GM21737 (cell line): ENCODE measurements around the gene JARID2.

Source experiments
- ATAC-seq: cut with Tn5 transposase; IDR thresholded peaks from one replicate; pipeline ENCODE4 v1.9.1; 2021; ENCODE audit warnings: mild to moderate bottlenecking, moderate library complexity; ENCODE audit not compliant: unreplicated experiment

Gene JARID2

DNA sequence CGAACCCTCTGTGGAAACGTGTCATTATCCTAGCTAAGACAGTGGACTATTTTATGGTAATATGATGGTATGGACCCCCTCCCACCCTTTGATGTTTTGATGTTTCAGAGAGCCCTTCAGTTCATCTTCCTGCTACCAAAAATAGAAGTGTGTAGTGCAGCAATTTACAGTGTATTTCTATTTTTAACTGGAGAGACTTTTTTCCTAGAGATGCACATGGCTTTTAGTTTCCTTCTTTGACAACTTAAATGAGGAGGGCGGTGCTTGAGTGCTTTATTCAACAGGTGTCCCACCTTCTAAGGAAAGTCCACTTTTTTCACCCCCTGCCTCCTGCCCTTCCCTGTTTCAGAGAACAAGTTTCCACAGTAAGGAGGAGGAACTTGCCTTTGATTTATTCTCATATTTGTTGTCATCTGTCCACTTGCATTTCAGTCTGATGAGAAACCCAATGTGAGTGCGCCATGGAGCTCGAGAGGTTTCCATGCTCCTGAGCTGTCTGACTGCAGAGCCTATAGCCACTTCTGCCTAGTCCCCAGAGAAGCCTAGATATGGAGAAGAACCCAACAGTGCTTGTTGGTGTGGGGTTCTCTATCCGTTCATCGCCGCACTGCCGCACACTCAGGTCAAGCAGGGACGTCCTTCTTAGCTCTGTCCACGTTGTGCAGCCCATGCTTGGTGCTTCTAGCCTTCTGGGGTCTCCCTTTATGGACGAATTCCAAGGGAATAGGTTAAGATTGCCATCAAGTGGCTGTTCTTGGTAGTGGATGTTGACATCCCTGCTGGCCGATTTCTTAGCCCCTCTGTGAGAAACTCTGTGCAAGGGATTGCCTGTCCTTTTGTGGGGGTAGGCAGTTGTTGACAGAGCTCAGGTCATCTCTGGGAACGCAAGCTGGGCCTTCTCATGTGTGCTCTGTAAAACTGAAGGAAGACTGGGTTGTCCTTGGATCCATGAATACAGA, 144.2 kb downstream of the JARID2 start:
- peak; percentile 42 for ATAC-seq

DNA sequence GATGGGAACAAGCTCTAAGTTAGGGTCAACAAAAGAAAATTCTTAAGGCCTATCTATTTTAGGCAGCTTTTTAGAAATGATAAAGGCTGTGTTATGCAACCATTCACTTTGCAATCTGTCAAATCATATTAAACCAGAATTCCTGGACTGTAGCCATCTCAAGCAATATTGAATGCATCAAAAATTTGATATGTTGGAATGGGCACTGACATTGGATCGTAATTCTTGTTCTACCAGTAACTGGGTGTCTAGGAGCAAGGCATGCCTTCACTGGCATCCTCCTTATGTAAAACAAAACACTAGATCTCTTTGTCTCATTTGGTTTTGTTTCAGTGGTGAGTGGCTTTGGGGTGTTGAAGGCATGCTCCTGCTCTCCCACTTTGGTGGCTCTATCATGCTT, 145.6 kb downstream of the JARID2 start:
- ATAC-seq, result no peak

DNA sequence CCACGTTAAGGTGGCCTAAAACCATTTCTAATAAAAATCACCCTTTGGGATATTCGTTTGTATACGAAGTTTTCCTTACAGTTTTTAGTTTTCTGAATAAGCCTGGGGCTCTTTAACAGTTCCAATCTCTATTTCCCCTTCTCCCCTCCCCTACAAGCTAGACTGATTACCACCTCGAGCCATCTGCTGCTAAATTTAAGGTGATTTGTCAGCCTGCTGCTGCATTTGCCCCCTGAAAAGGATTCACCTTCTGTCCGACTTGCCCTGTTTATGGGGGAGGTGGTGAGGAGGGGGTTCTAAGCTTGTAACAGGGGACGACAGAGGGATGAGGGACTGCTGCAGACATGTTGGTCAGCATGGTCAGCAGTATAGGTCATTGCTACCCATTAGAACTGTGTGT, 146.3 kb downstream of the JARID2 start:
- ATAC-seq, result no peak

DNA sequence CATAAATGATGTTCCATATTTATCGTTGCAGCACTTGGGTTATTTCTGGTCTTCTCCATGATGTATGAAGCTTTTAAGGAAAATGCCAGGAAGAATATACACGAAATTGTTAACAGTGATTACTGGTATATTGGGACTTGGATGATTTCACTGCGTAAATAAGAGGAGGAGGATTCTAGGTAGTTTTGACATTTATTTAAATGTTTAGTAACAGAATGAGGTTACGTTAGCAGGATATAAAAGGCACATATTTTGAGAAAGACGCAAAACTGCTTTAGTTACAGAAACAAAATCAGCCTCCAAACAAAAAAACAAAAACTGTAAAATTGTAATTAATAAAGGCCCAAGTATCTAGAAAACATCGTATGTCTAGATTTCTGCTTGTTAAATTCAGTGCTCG, 147.7 kb downstream of the JARID2 start:
- no peak for ATAC-seq

DNA sequence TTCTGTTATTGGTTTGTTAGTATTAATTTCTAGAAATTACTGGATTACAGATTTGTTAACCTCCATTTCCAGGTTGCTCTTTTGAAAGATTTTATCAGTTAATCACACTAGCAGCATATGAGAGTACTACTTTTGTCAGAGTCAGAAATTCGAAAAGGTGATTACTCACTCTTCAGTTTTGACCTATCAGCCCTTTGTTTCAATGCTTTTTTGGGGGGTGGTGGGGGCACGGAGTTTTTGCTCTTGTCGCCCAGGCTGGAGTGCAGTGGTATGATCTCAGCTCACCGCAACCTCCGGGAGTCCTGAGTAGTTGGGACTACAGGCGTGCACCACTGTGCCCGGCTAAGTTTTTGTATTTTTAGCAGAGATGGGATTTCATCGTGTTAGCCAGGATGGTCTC, 149.2 kb downstream of the JARID2 start:
- no peak for ATAC-seq

DNA sequence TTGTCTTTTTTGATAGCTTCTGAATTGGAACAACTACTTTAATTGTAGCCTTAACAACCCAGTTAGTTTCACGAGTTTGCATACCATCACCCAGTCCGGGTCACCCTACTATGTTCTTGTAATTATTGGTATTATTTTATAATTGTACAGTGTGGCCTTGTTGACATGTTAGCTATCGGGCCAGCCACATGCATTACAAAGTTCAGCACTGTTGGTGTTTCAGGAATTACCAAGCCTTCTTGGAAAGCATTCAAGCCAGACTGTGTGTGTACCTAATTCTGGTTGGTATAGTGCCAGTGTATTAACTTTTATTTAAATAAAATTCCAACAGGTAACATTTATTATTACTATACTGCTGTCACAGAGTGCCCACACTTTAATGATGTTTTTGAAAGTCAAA, 150.9 kb downstream of the JARID2 start:
- no peak for ATAC-seq

DNA sequence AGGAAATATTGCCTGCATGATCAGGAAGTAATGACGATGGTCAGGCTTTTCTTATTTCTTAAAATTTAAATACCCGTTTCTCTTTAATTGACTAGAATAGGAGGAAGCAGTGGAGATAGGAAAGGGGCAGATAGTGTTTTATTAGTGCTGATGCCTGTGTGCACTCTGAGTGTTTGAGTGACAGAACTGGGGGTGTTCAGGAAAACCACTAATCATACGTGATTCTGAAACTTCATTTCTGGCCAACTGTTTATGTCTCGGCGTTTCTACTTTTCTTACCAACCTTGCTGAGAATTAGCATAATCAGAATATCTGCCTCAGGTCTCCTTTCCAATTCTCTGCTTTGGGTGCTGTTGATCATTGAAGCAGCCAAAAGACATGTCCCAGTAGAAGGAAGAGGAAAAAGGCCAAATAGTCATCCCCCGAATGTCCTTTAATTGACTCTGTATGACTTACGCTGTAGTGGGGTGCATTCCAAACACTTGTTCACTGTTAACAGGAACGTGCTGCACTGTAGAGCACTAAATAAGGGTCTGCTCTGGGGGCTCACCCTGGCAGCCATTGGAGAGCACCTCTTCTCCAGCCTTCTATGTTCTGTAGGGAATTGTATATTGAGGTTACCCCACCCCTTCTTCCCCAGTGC, 152.9 kb downstream of the JARID2 start:
- ATAC-seq, result peak; percentile 70

DNA sequence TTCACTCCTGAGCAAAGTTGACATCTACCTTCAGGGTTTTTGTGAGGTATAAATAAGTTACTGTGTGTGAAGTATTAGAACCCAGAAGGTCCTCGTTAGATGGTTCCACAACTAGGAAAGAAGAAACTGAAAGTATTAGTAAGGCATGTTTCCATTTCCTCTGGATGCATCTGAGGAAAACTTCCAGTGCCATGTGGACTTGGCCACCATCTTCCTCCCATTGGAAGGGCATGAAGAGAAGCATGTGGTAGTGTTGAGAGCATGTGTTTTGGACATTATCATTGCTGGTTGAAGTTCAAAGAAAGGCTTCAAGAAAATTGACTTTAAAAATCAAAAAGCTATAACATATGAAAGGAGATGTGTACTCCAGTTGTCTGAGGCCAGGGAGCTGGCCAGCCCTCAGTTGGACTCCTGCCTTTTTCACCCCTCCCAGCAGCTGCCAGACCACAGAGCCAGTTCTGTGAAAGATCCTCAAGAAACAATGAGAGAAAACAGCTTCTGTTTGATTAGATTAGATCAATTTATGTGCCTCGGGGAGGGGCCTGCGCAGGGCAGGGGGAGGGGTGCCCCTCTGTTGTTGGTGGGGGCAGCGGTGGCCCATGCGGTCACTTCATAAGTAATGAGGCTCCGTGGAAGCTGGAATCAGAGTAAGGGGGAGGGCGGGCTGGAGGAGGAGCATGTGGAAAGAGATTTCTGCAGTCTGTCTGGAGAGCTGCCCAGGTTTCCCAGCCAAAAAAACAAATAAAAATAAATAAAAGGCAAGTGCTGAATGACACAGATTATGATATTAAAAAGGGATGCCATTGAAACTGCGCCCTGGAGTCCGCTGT, 154.0 kb downstream of the JARID2 start:
- ATAC-seq, result no peak

DNA sequence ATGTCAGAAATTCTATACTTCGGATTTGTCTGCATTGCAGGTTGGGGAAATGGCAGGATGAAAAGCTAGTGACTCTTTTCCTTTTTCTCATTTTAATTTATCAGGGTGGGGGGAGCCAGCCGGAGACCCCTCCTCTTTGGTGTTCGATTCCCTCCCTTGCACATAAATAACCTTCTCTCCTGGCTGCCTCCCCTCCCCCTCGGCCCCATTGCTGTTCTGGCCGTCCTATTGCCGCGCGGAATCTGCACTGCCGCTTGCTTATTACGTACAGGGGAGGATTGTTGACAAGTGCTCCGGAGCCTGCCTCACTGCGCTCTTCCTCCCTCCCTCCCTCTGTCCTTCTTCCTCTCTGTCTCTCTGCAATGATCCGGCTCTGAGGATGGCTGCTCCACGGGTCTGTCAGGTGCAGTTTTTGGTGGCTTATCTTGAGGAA, 154.7 kb downstream of the JARID2 start:
- no peak for ATAC-seq

DNA sequence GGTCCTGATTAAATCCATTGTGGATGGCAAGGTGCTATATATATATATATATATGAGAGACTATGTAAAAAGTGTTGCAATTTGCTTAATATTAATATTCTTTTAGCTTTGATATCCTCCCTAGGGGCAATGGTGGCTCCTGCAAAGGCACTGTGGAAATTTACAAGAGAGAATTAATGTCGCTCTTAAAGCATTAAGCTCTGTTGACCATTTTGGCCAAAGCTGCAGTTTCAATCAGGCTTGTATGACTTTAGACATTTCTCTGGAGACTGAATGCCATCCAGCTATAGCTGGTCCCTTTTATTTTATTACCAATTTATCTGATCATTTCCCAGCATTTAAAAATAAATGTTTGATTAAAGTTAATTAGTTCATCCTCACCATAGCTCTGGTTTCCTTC, 155.3 kb downstream of the JARID2 start:
- no peak for ATAC-seq

DNA sequence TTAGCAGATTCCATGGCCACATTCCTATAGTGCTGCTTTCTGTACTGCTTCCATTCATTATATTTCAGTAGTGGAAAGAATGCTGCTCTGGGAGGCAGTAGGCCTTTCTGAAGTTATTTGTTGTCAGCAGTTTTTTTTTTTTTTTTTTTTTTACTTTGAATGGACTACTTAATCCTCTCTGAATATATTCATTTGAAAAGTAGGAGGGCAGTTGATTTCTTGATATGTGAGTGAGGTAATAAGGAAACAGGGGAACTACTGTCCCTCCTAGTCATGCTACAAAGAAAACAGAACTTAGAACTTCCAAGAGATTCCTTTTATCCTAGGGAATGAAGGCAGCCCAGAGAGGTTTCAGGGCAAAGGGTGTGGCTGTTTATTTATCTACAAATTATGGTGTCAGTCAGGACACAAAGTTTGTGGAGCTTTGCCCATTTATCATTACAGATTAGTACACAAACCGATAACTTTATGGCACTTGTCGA, 155.9 kb downstream of the JARID2 start:
- ATAC-seq, result no peak

DNA sequence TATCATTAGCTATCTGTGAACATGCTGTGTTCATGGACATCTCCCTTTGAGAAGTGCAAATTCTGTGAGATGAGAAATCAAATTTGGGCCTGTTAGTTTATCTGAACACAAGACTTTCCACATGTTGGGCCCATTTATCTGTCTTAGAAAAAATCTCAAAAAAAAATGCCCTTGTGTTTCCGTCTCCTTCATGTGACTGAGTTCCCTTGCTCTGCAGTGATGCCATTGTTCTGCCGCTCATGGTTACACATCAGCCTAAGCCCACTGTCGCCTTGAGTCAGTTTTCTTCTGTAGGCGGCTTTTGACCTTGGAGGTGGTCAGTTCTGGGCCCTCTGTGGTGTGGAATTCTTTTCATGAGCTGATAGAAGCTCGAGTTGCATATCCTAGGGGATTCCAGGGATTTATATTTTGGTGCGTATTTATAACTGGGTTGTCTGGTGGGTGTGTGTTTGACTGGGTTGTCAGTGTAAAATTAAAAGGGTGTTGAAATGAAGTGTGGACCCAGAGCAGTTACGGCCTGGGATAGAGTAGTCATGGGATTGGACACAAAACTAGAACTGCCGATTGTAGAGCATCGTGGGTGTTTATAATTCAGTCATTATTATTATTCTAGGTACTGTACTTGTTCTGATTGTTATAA, 156.7 kb downstream of the JARID2 start:
- ATAC-seq, result no peak

DNA sequence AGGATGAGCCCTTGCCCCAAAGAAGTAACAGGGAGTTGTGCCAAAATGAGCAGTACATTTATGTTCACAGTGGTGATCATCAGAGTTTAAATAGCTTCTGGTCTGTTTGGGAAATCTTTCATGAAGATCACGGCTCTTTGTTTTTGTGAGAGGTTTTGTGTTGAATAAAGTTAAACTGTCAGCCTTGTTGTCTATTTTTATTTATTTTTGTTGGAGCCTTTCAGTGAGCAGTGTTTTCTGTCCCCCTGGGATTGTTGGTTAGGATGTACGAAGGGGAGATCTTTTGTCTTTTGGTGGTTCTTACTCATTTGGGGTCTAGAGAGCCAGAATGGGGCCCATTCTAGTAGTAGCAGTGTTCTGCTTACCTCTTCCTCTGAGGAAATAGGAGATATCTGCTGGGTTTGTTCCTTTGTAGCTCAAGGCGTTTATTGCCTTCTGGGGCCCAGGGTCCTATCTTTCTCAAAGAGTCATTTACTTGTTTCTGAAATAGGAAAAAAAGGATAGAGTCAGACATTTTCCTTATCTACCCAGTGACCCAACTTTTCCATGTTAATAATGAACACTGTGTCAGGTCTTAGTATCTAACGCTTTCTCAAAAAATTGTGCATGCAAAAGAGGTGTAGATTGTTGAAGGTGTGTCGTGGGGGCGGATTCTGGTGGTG, 157.4 kb downstream of the JARID2 start:
- no peak for ATAC-seq

DNA sequence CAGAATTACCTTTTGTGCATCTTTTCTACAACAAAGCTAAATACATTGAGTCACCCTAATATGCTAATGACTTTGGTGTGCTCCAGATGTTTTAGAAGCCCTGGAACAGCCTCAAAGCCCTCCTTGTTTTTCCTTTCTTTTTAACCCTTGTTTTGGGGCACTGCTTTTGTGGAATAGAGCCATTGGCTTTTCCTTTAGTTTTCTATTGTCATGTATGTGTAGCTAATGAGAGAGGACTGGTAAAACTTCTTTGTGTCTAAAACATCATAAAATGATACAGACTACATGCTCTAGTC, 158.8 kb downstream of the JARID2 start:
- no peak for ATAC-seq

DNA sequence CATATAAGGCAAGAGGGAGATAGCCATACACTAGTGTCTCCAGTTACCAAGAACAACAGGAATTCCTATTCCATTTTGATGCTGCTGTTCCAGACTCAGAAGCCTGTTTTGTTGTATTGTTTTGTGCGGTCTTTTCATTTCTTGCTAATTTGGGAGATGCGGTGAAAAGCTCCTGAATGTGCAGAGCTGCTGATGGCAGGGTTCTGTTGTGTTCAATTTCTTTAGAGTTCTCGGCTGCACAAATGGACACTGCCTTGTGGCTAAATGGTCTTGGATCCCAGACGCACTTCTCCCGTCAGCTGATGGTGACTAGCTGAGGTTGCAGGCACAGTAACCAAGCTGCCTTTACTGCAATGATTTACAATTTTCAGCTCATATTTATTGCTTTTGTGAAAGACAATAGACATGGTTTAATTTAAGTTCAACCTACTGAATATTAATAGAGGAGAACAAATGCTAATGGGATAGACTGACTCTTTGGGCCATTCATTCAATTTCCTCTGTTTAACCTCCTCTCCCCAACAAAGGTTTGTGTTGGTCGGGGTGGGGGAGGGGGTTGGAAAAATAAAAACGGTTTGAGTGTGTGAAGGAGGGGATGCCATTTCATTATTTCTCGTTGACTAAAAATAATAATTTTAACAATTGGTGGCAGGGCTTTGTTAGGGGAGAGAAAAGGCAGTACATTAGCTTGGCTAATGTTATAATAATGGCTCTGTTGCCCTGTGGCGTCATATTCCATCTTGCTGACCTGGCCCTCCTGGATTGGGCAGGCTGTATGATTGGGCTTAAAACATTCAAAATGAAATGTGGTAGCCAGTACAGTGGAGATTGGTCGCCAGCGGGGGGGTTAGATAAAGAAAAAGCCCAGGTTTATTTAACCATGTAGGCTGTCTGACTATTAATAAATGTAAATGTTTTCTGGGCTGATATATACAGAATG, 159.5 kb downstream of the JARID2 start:
- no peak for ATAC-seq

DNA sequence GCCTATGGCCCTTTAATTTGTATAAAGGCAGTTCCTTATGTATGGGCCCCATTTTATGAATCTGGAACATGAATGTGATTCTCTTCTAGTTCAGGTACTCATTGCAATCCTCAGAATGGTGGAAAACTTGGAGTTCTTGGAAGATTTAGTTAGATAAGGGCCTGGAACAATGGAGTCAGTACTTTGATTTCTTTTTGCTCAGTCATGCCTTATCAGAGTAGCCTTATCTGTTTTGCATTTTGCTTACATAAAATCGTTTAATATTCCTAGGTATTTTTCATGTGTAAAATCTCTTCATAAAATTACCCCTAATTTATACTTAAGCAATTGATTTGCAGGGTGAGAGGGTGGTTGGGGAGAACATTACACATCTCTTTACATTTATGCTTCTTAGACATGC, 160.6 kb downstream of the JARID2 start:
- ATAC-seq, result no peak

DNA sequence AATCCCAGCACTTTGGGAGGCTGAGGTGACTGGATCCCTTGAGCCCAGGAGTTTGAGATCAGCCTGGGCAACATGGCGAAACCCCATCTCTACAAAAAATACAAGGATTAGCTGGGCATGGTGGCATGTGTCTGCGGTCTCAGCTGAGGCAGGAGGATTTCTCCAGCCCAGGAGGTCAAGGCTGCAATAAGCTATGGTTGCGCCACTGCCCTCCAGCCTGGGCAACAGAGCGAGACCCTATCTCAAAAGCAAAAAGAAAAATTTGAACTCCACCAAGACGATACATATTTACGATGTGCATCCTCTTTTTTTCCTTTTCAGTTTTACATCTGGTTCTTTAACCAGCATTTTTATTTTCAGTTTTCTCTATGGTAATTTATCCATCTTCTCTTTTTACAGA, 162.1 kb downstream of the JARID2 start:
- no peak for ATAC-seq

DNA sequence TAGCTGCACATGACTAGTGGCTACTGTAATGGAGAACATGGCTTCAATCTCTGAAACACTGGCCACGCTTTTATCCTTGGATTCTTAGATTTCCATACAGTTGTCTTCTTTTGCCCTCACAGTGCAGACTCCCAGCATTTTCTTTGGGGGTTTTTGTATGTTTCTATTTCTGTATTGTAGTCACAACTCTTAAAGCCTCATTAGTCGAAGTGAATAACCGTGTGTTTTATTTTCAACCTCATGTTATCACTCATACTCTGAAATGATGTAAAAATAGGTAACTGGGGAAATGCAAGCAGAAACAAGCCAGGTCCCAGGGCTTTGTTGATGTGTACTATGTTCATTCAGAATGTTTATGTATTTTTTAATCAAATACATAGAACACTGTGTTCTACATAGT, 162.9 kb downstream of the JARID2 start:
- ATAC-seq, result no peak
